HUES48 (cell line): ENCODE measurements around the gene DOCK9.

ENCODE experiments used
- H3K27ac ChIP-seq: one replicate; pipeline ENCODE4 v1.7.0; 2013; ENCODE audit warnings: low read depth, low read length, inconsistent platforms
- H3K27me3 ChIP-seq: 2 replicates; pipeline ENCODE4 v1.6.1; 2013; ENCODE audit warnings: mild to moderate bottlenecking, low read length; ENCODE audit not compliant: control insufficient read depth, insufficient read depth
- H3K36me3 ChIP-seq: 2 replicates; pipeline ENCODE4 v1.6.1; 2013; ENCODE audit warnings: low read length; ENCODE audit not compliant: control insufficient read depth, insufficient read depth
- H3K4me1 ChIP-seq: 2 replicates; pipeline ENCODE4 v1.6.1; 2013; ENCODE audit warnings: mild to moderate bottlenecking, low read length; ENCODE audit not compliant: control insufficient read depth, insufficient read depth
- H3K4me3 ChIP-seq: 2 replicates; pipeline ENCODE4 v1.5.1; 2013; ENCODE audit warnings: mild to moderate bottlenecking, low read depth, low read length
- H3K9ac ChIP-seq: 2 replicates; pipeline ENCODE4 v1.6.1; 2013; ENCODE audit warnings: mild to moderate bottlenecking, low read depth, low read length, moderate library complexity
- H3K9me3 ChIP-seq: 2 replicates; pipeline ENCODE4 v1.6.1; 2013; ENCODE audit warnings: low read length; ENCODE audit not compliant: control insufficient read depth, insufficient read depth

The DOCK9 gene

DNA sequence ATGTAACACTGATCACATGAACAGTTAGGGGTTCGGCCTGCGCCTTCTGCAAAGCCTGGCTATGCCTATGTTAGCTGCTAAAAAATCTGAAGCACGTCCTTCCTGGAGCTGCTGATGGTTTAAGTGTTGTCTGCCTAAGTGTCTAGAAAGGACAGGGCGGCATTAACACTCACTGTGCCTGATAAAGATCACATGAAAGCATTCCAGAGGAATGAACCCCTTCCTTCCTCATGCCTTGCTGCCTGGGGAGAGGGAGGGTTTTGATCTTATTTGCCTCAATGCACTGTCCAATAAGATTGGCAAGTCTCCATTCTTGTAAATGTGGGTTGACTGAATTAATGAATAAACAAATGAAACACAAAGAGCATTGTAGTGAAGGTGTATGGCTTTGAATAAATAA is 5.2 kb downstream of the DOCK9 start:
- no peak overlapping the region for H3K4me3 ChIP-seq
- no peak overlapping the region for H3K9ac ChIP-seq
- H3K4me1 ChIP-seq = peaks cover 36% of the 10 kb centered on the region
- H3K27ac ChIP-seq = no peak overlapping the region
- H3K9me3 ChIP-seq = no peaks in the 10 kb centered on the region
- H3K36me3 ChIP-seq = no peaks in the 10 kb centered on the region
- H3K27me3 ChIP-seq = no peaks in the 10 kb centered on the region

DNA sequence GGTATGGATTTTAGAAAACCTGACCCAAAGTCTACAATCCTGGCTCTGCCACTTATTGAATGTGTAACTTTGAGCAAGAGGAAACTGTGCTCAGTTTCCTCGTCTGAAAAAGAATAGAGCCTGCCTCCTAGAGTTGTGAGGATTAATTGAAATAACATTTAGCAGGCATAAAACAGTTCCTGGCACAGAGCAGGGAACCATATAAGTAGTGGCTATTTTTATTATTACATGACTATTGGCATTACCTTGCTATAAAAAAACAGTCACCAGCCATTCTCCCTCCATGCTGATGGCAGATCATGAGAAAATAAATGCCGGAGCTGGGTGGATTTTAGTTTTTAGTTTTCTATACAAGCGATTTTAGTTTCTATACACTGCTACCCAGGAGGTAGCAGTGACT is 5.8 kb downstream of the DOCK9 start:
- no peak overlapping the region for H3K4me3 ChIP-seq
- H3K9ac ChIP-seq = no peak overlapping the region
- no peaks in the 10 kb centered on the region for H3K27me3 ChIP-seq
- H3K4me1 ChIP-seq = peaks cover 30% of the 10 kb centered on the region
- H3K27ac ChIP-seq = no peak overlapping the region
- H3K36me3 ChIP-seq = no peaks in the 10 kb centered on the region
- H3K9me3 ChIP-seq = no peaks in the 10 kb centered on the region

DNA sequence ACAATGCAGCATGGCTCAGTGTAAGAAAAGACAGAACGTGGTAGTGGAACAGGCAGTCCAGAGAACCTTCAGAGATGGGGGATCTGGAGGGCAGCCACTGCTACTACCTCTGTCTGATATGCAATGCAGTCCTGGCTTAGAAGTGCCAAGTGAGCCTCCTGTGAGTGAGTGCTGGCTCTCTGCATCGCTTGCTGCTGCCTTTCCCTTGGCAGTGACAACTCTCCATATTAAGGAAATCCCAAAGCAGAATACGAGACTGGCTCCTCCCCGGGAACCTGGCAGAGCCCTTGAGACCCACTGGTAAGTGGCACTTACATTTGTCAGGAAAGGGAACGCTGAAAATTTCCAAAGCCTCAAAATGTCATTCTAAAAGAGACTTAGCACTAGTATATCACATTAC is 7.5 kb downstream of the DOCK9 start:
- Histone ChIP-seq H3K27me3 (no peaks in the 10 kb centered on the region), H3K27ac (no peak overlapping the region), H3K4me3 (no peak overlapping the region), H3K9ac (no peak overlapping the region), H3K4me1 (peaks cover 13% of the 10 kb centered on the region; the same call in 1 of the 2 replicates), H3K36me3 (no peaks in the 10 kb centered on the region), H3K9me3 (no peaks in the 10 kb centered on the region)

DNA sequence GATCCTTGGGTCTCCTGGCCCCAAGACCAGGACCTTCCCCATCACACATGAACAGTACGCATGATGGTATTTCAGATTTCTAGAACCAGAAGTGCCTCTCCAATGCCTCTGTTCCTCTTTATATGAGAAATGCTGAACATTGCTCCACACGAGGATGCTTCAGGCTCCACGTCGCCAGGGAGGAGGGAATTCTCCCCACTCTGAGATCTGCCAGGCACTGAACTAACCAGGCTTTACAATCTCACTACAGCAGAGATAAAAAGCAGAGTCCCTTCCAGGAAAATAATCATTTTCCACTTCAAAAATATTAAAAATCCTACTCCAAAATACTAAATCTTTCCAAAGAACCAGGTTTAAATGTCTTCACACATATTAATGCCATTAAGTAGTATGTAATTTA is 10.4 kb downstream of the DOCK9 start:
- no peak overlapping the region for H3K9ac ChIP-seq
- no peaks in the 10 kb centered on the region for H3K27me3 ChIP-seq
- H3K9me3 ChIP-seq = no peaks in the 10 kb centered on the region
- H3K36me3 ChIP-seq = no peaks in the 10 kb centered on the region
- 0 out of 2 replicates have a peak, but pooled peaks cover 3% of the 10 kb centered on the region for H3K4me1 ChIP-seq
- no peak overlapping the region for H3K4me3 ChIP-seq
- no peak overlapping the region for H3K27ac ChIP-seq

DNA sequence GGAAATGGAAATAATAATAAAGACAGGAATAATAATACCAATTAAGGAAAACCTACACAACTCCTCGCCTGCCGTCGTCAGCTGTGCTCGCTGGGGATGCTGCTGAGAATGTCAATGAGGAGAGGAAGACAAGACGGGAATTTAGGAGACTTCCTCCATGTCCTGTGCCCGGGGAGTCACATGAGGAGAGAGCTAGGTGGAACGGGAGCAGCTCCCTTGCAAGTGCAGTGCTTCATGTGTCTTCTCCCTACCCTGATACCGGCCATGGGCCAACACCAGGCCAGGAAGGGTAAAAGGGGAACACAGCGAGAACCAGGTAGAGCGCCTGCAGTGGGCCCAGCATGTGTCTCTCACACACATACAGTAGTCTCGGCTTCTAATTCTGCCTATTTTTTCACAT is 11.8 kb downstream of the DOCK9 start:
- H3K9ac ChIP-seq = no peak overlapping the region
- H3K9me3 ChIP-seq = no peaks in the 10 kb centered on the region
- no peaks in the 10 kb centered on the region for H3K4me1 ChIP-seq
- no peaks in the 10 kb centered on the region for H3K27me3 ChIP-seq
- no peak overlapping the region for H3K27ac ChIP-seq
- H3K4me3 ChIP-seq = no peak overlapping the region
- no peaks in the 10 kb centered on the region for H3K36me3 ChIP-seq

DNA sequence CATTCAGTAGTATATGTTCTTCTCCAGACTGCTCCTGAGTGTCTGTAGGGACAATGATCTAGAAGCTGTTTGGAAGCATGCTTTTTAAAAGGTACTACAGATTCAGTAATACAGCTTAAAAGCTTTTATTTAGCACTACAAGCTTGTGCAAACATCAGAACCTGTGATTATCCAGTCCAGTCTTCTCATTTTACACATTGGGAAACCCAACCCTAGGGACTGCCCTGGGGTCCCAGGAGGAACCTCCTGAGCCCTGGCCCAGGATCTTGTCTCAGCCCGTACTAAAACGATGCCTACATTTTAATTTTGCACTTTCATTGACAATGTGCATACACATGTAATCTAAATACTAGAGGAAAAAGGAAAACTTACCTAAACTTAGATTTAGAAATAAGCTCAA is 12.5 kb downstream of the DOCK9 start:
- Histone ChIP-seq H3K4me1 (no peaks in the 10 kb centered on the region), H3K27ac (no peak overlapping the region), H3K36me3 (no peaks in the 10 kb centered on the region), H3K27me3 (no peaks in the 10 kb centered on the region), H3K4me3 (no peak overlapping the region), H3K9me3 (no peaks in the 10 kb centered on the region), H3K9ac (no peak overlapping the region)

DNA sequence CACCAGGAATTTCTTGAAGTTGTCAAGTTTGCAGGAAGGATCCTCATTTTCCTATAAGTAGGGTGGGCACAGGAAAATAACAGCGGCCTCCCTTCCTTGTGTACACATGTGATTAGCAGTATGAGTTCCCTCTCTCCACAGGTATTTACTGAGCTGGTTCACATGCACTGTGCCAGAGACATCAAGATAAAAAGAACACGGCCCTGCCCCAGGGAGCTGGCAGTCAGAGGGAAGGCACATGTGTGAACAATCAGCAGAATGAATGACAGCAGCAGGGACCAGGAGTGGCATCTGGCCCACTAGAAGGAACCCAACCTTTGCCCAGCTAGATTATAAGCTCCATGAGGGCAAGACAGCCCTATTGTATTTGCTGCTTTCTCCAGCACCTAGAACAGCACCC is 13.9 kb downstream of the DOCK9 start:
- no peak overlapping the region for H3K27ac ChIP-seq
- no peak overlapping the region for H3K9ac ChIP-seq
- H3K4me1 ChIP-seq = no peaks in the 10 kb centered on the region; the same call in 1 of the 2 replicates
- no peak overlapping the region for H3K4me3 ChIP-seq
- H3K36me3 ChIP-seq = no peaks in the 10 kb centered on the region
- no peaks in the 10 kb centered on the region for H3K9me3 ChIP-seq
- no peaks in the 10 kb centered on the region for H3K27me3 ChIP-seq

DNA sequence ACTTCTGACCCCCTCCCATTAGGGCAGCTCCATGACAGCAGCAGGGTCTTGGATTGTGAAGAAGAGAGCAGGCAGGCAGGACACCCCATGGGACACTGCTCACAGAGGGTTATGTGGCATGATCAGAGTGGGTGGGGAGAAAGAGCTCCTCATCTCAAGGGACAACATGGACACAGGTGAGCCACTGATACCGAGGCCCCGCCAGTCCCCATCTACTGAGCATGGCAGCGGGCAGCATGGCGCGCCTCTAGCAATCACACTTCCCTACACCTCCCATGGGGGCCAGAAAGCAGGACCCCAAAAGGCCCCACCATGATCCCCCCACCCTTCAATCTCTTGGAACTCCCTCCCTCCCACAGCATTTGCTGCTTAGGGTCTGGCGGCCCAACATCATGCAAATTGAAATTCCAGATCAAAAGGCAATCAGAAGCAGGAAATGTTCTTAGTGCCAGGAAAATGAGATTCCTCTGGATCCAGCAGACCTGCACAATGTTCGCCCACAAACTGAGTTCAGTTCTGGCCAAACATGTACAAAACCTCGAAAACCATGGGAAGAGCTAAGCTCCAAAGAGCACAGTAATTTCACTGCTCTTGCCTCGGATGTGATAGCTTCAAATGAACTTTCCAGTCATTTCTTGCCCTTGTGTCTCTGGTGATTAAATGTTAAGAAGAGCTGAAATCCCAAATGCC is 14.8 kb downstream of the DOCK9 start:
- no peaks in the 10 kb centered on the region; the same call in 1 of the 2 replicates for H3K4me1 ChIP-seq
- H3K9ac ChIP-seq = no peak overlapping the region
- H3K36me3 ChIP-seq = no peaks in the 10 kb centered on the region
- H3K27me3 ChIP-seq = no peaks in the 10 kb centered on the region
- no peaks in the 10 kb centered on the region for H3K9me3 ChIP-seq
- no peak overlapping the region for H3K4me3 ChIP-seq
- no peak overlapping the region for H3K27ac ChIP-seq

DNA sequence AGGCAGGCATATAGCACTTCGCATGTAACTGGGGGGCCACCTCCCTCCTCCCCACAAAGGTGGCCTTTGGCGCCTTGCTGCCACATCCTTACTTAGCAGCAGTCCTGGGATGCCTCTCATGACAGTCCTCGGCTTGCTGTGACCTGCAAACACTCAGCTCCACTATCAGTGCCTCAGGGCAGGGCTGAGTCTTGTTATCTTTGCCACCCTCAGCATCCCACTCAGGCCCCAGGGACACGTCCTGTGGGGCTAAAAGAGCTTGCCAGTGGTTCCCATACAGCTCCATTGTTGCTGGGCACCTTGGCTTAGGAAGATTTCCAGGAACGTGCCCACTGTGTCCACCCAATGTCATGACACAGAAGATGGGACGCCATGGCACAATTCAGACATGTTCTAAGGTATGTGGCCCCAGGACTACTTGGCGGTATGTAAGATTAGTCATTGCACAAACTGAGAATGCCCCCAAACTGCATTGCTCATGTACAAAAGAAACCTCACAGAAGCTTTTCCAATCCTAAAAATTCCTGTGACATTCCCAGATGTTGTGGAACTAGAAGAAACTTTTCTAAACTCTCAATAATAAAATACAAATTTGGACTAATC is 16.3 kb downstream of the DOCK9 start:
- Histone ChIP-seq H3K27ac (no peak overlapping the region), H3K4me1 (no peaks in the 10 kb centered on the region; the same call in 1 of the 2 replicates), H3K9ac (no peak overlapping the region), H3K36me3 (no peaks in the 10 kb centered on the region), H3K4me3 (no peak overlapping the region), H3K27me3 (no peaks in the 10 kb centered on the region), H3K9me3 (no peaks in the 10 kb centered on the region)

DNA sequence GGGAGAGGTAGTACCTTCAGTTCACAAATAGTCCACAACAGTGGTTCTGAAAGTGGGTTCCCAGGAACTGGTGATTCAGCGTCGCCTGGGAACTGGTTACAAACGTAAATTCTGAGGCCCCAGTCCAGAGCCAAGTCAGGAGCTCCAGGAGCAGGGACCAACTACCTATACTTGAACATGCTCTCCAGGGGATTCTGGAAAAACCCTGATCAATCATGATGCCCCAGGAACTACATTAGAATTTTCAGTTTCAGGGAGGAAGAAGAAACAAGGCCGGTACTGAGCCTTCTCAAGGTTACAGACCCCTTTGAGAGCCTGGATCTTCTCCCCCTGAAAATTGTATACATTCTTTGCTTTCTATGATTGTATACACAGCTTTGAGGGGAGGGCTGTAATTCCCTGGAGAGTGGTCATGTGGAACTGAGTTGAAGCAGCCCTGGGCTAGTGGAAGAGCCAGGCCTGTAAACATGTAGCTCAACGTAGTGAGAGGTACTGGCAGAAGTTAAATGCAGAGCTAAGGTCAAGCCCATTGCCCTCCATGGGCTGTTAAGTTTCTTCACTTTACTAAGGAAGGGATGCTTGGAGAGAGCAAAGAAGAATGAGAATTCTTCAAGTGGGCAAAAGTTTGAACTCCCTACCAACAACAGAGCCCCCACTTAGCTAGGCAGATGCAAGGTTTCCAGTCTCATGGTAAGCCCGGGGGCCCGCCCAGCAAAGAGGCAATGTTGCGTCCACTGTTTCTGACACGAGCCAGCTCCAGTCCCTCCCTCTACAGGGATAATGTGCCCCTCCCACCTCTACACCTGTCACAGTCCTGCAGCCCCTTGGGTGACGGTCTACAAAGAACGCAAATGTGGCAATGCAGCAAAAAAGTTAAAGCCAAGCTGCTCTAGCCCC is 17.0 kb downstream of the DOCK9 start:
- no peak overlapping the region for H3K27ac ChIP-seq
- H3K9ac ChIP-seq = no peak overlapping the region
- H3K4me3 ChIP-seq = no peak overlapping the region
- H3K4me1 ChIP-seq = no peaks in the 10 kb centered on the region; the same call in 1 of the 2 replicates
- no peaks in the 10 kb centered on the region for H3K36me3 ChIP-seq
- no peaks in the 10 kb centered on the region for H3K9me3 ChIP-seq
- H3K27me3 ChIP-seq = no peaks in the 10 kb centered on the region
